GM21423 (cell line): ENCODE data around the gene WWP2.
"Not testable (repeated sequence)": the region's sequence is repeated elsewhere in the genome, so short reads cannot be mapped to it uniquely, and the experiment has no call there.

Source experiments
- ATAC-seq: cut with Tn5 transposase; IDR thresholded peaks from one replicate; pipeline ENCODE4 v1.9.1; 2021; ENCODE audit warnings: mild to moderate bottlenecking, moderate library complexity; ENCODE audit not compliant: unreplicated experiment

Gene WWP2

DNA sequence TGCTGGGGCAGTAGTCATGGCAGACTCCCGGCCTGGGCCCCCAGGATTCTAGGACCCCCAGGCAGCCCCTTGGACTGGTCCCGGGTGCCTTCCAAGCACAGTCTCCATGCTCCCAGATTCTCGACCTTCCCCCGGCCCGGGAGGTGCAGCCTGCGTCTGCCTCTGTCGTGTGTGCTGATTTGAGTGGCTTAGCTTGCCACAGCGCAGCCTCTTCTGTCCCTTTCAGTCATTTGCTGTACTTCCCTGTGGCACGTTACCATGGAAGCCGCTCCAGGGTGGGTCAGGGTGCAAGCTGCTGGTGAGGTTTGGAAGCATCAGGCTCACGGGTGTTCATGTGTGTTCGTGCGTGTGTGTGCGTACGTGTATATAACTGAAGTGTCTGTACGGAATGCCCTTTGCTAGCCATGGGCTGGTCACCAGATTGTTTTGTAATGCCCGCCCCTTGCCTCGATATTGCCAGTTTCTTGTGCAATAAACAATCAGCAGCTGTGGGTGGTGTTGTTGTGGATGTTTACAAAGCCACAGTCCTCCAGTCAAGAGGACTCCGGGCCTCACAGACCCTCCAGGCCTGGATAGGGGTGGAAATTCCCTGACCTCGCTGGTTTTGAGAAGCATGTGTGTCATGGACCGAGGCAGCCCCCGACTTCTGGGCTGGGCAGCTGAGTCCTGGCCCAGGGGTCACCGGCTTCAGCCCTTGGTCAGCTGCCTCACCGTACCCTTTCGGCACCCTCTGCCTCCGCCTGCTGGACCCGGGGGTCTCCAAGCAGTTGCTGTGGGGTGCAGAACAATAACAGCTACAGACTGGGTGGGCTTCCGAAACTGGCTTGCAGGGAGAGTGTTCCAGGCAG lies 179.3 kb downstream of the WWP2 start:
- ATAC-seq, result no peak

- ATAC-seq, result no peak
These were observed 180.0 kb downstream of the WWP2 start for GRCh38 chr16:69942099-69942491.

GRCh38 chr16:69942627-69943170 lies 180.6 kb downstream of the WWP2 start:
- no peak for ATAC-seq

- not testable (repeated sequence) for ATAC-seq
These were observed 181.3 kb downstream of the WWP2 start for GRCh38 chr16:69943241-69944036.

DNA sequence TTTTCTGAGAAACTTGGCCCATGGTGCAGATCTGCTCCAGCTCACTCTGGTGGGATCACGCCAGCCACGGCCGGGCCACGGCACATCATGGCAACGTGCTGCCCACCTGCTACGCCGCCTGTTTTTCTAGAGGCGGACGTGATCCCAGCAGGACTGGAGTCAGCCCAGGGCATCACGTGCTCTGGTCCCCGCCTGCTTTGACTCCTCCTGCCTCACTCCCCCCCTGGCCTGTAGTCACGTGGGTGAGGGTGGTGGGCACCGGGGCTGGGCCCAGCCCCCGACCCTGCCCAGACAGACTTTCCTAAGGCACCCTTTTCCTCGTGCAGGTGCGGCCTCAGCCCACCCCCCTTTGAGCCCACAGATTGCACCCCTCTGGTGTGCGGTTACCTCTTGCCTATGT lies 188.3 kb downstream of the WWP2 start:
- ATAC-seq, result not testable (repeated sequence)

DNA sequence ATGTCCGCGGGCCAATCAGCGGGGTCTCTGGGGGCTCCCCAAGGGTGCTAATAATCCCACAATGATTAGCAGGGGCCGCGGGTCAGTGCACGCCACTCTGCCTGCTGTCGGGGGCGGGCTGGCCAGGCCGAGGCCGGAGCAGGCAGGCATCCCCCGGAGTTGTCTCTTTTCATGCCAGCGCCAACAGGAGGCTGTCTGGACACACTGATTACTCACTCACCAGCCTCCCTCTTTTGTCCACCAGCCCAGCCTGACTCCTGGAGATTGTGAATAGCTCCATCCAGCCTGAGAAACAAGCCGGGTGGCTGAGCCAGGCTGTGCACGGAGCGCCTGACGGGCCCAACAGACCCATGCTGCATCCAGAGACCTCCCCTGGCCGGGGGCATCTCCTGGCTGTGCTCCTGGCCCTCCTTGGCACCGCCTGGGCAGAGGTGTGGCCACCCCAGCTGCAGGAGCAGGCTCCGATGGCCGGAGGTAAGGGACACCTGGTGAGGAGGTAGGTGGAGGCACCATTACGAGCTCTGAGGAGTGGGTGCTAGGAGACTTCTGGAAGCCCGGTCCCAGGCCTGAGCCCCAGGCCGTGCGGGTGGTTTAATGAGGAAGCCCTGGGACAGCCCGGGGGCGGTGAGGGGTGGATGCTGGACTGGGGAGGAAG lies 189.0 kb downstream of the WWP2 start, which contains the start of gene CLEC18A:
TSS of gene CLEC18A (plus strand) at position 318 of the 655 bp plus-strand sequence. CDS start at position 351, 33 bp downstream.
- ATAC-seq, result not testable (repeated sequence)

DNA sequence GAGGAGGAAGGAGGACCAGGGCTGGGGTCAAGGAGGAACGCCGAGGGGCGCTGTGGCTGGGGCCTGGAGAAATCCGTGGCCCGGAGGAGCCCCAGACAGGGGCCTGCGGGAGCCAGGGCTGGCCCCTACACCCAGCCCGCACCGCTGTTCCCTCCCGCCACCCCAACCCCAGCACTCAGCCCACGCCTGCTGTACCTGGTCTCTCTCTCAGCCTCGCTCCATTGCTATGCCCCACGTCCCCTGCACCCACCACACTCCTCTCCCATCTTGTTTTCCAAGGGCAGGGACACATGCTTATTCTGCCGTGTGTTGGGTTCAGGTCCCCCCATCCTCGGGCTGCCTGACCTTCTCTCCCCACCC lies 189.5 kb downstream of the WWP2 start:
- not testable (repeated sequence) for ATAC-seq

DNA sequence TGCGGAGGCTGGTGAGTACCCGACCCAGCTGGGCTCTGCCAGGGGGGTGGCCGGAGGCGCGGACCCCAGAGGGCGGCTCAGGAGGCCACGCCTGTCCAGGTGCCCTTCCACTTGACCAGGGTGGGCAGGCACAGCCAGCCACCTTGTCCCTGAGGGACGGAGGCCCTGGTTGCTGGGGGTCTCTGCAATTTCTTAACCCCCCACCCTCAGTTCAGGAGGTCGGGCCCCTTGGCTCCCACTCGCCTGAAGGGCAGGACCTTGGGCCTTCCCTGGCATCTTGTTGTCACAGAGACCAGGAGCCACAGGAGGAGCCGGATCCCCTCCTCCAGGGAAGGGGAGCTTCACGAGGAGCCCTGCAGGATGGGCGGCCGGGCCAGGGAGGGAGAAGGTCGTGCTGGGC lies 190.0 kb downstream of the WWP2 start:
- ATAC-seq, result not testable (repeated sequence)

DNA sequence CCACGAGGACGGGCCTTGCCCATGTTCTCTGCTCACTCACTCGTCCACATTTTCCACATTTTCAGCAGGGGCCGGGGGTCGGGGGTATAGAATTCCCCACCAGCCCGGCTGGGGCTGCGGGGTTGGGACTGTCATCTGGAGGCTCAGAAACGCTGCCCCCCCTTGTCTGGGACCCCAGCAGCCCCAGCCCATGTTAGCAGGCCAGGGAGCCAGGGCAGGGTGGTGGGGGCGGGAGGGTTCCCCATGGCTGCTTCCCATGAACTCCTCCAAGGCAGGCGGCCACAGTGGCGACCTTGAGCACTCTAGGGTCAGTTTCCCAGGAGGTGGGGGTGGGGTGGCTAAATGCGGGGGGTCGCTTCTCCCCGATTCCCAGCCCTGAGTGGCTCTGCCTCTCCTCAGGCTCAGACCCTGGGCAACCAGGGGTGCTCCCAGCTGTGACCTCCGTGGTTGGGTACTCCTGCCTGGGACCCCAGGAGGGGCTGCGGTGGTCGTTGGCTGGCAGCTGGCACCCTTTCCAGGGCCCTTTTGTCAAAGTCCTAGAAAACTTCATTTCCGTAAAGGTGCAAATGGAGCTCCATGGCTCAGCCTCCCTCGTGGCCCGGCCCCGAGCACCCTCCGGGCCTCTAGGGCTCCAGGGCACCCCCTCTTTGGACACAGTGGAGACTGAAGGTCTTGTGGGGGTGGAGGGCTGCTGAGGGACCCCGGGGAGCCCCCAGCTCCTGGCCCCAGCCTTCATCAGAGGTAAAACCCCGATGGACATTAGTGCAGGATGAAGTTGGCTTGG lies 190.6 kb downstream of the WWP2 start:
- not testable (repeated sequence) for ATAC-seq

DNA sequence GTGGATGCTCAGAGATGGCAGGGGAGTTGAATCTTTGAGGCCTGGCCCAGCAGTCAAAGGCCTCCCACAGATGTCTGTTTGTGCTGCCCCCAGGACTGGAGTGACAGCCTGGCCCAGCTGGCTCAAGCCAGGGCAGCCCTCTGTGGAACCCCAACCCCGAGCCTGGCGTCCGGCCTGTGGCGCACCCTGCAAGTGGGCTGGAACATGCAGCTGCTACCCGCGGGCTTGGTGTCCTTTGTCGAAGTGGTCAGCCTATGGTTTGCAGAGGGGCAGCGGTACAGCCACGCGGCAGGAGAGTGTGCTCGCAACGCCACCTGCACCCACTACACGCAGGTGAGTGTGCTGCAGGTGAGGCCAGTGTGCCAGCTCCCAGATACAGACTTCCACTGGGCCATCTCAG lies 192.1 kb downstream of the WWP2 start:
- not testable (repeated sequence) for ATAC-seq

GRCh38 chr16:69963312-69963711 lies 201.2 kb downstream of the WWP2 start:
- ATAC-seq, result not testable (repeated sequence)

DNA sequence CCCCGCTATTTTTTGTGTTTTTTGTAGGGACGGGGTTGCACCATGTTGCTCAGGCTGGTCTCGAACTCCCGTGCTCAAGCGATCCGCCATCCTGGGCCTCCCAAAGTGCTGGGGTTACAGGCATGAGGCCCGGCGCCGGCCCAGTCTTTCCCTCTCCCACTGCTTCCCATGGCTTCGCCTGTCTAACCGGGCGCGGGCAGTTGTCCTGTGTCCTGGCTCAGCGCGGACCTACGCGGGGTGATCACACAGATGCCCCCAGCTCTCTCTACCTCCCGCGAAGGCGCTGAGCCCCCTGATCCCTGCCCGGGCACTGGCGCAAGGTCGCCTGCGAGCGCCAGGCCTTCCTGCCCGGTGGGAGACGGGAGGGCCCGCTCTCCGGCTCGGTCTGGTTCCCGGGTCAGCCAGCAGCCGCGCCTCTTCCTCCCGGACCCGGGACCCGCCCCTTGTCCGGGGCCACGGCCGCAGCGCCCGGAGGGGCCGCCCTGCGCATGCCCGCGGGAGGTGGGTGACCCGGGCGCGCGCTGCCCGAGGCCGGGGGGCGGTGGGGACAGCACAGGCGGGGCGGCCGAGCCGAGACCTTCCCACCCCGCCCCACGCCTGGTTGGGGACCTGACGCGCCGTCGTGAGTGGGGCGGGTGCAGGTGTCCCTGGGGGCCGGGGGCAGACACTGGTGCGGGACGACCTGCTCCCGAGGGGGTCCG lies 203.0 kb downstream of the WWP2 start:
- ATAC-seq, result not testable (repeated sequence)

GRCh38 chr16:69965661-69966054 lies 203.5 kb downstream of the WWP2 start:
- not testable (repeated sequence) for ATAC-seq

GRCh38 chr16:69967688-69968087 lies 205.6 kb downstream of the WWP2 start:
- ATAC-seq, result not testable (repeated sequence)

DNA sequence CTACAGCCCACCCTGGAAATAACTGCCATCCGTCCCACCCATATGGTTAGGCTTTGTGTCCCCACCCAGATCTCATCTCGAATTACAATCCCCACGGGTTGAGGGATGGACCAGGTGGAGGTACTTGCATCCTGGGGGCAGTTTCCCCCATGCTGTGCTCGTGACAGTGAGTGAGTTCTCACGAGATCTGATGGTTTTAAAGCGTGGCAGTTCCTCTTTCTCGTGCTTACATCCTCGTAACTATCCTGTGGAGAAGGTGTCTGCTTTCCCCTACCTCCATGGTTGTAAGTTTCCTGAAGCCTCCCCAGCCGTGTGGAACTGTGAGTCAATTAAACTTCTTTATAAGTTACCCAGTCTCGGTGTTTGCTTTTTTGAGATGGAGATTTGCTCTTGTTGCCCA lies 206.0 kb downstream of the WWP2 start:
- ATAC-seq, result not testable (repeated sequence)

GRCh38 chr16:69969657-69970056 lies 207.5 kb downstream of the WWP2 start:
- ATAC-seq, result not testable (repeated sequence)

- not testable (repeated sequence) for ATAC-seq
These were observed 210.0 kb downstream of the WWP2 start for GRCh38 chr16:69972120-69972519.

GRCh38 chr16:69972935-69973334 lies 210.8 kb downstream of the WWP2 start:
- not testable (repeated sequence) for ATAC-seq

- not testable (repeated sequence) for ATAC-seq
These were observed 223.1 kb downstream of the WWP2 start for GRCh38 chr16:69985196-69985595.
